Esophagus squamous epithelium (tissue), 5 donors: ENCODE measurements around the gene TNS1. TPM values are rescaled to one million over a fixed set of nuclear protein-coding genes. Genes with fewer than 3 reads are reported as not detected.

Source experiments
- DNase-seq: peaks from one replicate; lab custom pipeline; 2025; lab: John Stamatoyannopoulos, UW
- H3K27ac ChIP-seq, 4 donors: fragments of 200-600 bp; sonication (generic); one replicate each; pipeline ENCODE4 v1.5.1; 2016 to 2019; ENCODE audit warnings: mild to moderate bottlenecking in 1 of 4
- H3K27me3 ChIP-seq, 4 donors: fragments of 200-600 bp; sonication (generic); 1 replicate in 3 of 4; 2 replicates in 1 of 4; pipeline versions ENCODE4 v1.5.1 to v1.6.0; 2017 to 2021; ENCODE audit warnings: antibody characterized with exemption in 1 of 4
- H3K36me3 ChIP-seq, 3 donors: fragments of 200-600 bp; sonication (generic); one replicate each; pipeline ENCODE4 v1.5.1; 2016 to 2019
- H3K4me1 ChIP-seq, 3 donors: fragments of 200-600 bp; sonication (generic); one replicate each; pipeline ENCODE4 v1.5.1; 2017 to 2019
- H3K4me3 ChIP-seq, 4 donors: fragments of 200-600 bp; sonication (generic); 1 replicate in 3 of 4; 2 replicates in 1 of 4; pipeline ENCODE4 v1.5.1; 2016 to 2019; ENCODE audit warnings: mild to moderate bottlenecking in 2 of 4, moderate library complexity in 1 of 4
- H3K9me3 ChIP-seq, 3 donors: fragments of 200-600 bp; sonication (generic); one replicate each; pipeline ENCODE4 v1.5.1; 2016 to 2019
- POLR2A ChIP-seq, 4 donors: fragments of 450-650 bp; IDR thresholded peaks; one replicate each; pipeline ENCODE4 v1.6.1; 2017; ENCODE audit warnings: antibody characterized with exemption in 4 of 4, mild to moderate bottlenecking in 4 of 4, moderate library complexity in 3 of 4
- WGBS, 2 donors: methylation state at CpG; one replicate each; pipeline ENCODE4 v1.1.5; 2018; 5-methylcytosine and 5-hydroxymethylcytosine counted together
- intact Hi-C: fragments of 100-400 bp; cut with DNase I; formaldehyde crosslinking; loops from one replicate; pipeline ENCODE4 v1.15.0; 2022
- total RNA-seq, 4 donors: library from RNA; depleted of rRNA; stranded (reverse); fragments of >200 nt; gene quantifications; one replicate each; pipeline ENCODE4 v1.1.0, GENCODE V29; 2016
- TF ChIP-seq, protein P1 (sequence below), 6 experiments: fragments of 450-650 bp in 4 of 6; fragments of 200-600 bp in 2 of 6; sonication (generic) in 2 of 6; IDR thresholded peaks; one replicate each; pipeline ENCODE4 v1.5.1; 2016 to 2019; ENCODE audit warnings: antibody characterized with exemption in 6 of 6, mild to moderate bottlenecking in 4 of 6, moderate library complexity in 4 of 6
- donor health status: DM: yes; HTN: yes; CAD: no.

TNS1 gene
- total RNA-seq, 4 donors from 2014 or later = 34.7 to 201 (median 59.2) TPM

DNA sequence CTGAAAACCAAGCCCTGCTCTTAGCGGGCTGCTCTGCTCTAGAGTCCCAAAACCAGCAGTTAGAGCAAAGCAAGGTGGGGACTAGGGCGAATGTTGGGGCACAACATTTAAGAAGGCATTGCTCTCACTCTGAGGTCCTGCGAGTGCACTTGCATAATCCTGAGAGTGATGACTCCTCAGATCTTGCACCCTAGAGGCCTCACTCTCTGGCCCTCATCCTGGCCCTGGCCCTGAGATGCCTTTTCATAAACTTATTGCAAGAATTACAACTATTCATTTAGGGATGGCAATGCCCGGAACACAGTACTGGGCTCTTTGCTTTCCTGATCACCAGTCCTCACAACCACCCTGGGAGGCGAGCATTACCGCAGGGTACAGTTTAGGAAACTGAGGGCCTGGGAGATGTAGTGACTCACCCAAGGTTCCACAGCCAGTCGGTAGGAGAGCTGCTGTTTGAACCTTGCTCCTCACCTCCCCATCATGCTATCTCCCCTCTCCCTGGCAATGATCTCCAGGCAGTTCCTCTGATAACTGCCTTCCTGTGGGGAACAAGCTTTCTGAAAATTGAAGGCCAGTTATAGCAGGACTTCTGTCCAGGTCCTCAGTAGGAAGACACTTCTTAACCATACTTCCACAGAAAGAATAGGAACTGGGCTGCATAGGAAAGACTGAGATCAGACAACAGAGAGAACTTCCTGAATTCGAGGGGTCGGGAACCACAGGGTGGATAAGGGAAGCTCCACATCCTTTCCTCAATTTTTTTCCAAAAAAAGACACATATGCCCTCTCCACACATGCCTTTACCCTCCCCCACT lies 91.3 kb downstream of the TNS1 start:
- Histone ChIP-seq H3K27ac (peak overlapping the region; percentile 72 to 95 (median 92)), H3K36me3 (peaks cover 0 to 10% (median 6%) of the 10 kb centered on the region in 3 donors), H3K9me3 (no peaks in the 10 kb centered on the region), H3K27me3 (no peaks in the 10 kb centered on the region), H3K4me1 (peaks cover 34 to 100% (median 93%) of the 10 kb centered on the region in 3 donors), H3K4me3 (peak overlapping the region in 1 of 4 donors; percentile 29)
- no peak for DNase-seq
- 48 to 51% methylated on average over 5 to 7 of the region's 9 CpGs for WGBS, 2 donors
- TF ChIP-seq, protein P1, sequence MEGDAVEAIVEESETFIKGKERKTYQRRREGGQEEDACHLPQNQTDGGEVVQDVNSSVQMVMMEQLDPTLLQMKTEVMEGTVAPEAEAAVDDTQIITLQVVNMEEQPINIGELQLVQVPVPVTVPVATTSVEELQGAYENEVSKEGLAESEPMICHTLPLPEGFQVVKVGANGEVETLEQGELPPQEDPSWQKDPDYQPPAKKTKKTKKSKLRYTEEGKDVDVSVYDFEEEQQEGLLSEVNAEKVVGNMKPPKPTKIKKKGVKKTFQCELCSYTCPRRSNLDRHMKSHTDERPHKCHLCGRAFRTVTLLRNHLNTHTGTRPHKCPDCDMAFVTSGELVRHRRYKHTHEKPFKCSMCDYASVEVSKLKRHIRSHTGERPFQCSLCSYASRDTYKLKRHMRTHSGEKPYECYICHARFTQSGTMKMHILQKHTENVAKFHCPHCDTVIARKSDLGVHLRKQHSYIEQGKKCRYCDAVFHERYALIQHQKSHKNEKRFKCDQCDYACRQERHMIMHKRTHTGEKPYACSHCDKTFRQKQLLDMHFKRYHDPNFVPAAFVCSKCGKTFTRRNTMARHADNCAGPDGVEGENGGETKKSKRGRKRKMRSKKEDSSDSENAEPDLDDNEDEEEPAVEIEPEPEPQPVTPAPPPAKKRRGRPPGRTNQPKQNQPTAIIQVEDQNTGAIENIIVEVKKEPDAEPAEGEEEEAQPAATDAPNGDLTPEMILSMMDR (IDR thresholded peaks at IDR 0.05) = no peak
- no peak for TF ChIP-seq POLR2A (IDR thresholded peaks at IDR 0.05)
- intact Hi-C loops = no loop called here

DNA sequence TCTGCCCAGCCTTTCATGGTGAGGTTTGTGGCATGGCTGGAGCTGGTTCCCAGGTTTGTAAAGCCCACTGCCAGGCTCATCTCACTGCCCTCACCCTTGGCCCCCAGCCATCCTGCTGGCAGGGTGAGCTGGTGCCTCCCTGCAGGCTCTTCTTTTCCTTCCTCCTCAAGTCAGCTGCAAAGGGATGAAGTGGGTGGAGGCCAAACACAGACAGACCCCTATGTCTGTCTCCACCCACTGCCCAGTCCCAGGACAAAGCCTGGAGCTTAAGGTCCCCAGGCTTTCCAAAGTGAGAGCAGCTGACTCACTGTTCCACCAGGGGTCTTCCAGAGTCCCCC lies 92.0 kb downstream of the TNS1 start:
- intact Hi-C loops = no loop called here
- Histone ChIP-seq H3K4me3 (no peak overlapping the region), H3K27ac (peak overlapping the region; percentile 72 to 95 (median 92)), H3K27me3 (no peaks in the 10 kb centered on the region), H3K4me1 (peaks cover 38 to 100% (median 94%) of the 10 kb centered on the region in 3 donors), H3K36me3 (peaks cover 0 to 6% (median 4%) of the 10 kb centered on the region in 3 donors), H3K9me3 (no peaks in the 10 kb centered on the region)
- DNase-seq = no peak
- no peak for TF ChIP-seq POLR2A (IDR thresholded peaks at IDR 0.05)
- TF ChIP-seq, protein P1 (IDR thresholded peaks at IDR 0.05) = no peak

DNA sequence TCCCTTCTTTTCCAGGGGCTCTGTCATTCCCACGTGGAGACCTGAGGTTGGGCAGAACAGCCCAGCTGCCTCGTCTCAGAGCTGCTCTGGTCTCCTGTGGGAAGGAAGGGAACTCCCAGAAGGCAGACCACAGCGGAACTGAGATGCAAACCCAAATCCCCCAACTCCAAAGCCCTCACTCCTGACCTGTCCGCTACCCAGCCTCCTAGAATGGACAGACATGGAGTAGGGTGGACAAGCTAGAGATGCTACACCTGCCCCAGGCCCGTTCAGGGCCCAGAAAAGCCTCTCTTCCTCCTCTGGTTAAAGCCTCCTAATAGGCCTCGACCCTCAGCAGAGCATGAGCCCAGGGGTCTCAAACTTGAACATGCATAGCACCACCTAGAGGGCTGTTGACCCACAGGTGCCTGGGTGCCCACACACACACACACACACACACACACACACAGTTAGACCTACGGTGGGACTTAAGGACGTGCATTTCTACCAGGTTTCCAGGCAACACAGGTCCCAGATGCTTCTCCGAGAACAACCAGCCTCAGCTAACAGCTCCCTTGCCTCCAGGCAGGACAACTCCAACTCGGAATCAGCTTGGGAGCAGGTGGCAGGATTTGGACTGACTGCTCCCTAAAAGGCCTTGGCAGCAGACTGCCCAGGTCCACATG lies 93.5 kb downstream of the TNS1 start:
- peak overlapping the region; percentile 59 to 95 (median 92) for H3K27ac ChIP-seq
- peaks cover 51 to 100% (median 96%) of the 10 kb centered on the region in 3 donors for H3K4me1 ChIP-seq
- H3K9me3 ChIP-seq = no peaks in the 10 kb centered on the region
- TF ChIP-seq, protein P1 (IDR thresholded peaks at IDR 0.05) = no peak
- TF ChIP-seq POLR2A (IDR thresholded peaks at IDR 0.05) = no peak
- H3K4me3 ChIP-seq = no peak overlapping the region
- intact Hi-C loops = no loop called here
- H3K36me3 ChIP-seq = no peaks in the 10 kb centered on the region
- DNase-seq = no peak
- H3K27me3 ChIP-seq = no peaks in the 10 kb centered on the region
- WGBS, 2 donors = 33 to 57% methylated on average over 1 to 4 of the region's 10 CpGs

DNA sequence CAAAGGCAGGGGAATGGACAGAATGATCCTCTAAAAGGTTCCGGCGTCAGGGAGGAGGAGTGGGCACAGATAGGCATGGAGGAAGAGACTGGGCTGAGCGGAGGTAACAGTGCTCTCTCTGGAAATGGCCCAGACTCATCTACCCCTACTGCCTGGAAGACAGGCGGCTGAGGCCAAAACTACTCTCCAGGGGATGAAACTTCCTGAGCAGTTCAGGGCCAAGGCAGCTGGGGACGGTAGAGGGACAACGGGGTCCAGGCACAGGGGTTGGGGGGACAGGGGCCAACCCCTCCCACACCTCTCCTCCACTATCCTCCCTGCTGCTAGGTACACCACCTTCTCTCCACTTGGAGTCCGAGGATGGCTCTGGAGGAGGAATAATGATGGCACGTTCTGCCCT lies 94.3 kb downstream of the TNS1 start:
- DNase-seq = no peak
- Histone ChIP-seq H3K27ac (peak overlapping the region; percentile 59 to 95 (median 92)), H3K36me3 (no peaks in the 10 kb centered on the region), H3K4me3 (no peak overlapping the region), H3K27me3 (no peaks in the 10 kb centered on the region), H3K9me3 (no peaks in the 10 kb centered on the region), H3K4me1 (peaks cover 51 to 100% (median 96%) of the 10 kb centered on the region in 3 donors)
- intact Hi-C loops = no loop called here
- no peak for TF ChIP-seq POLR2A (IDR thresholded peaks at IDR 0.05)
- TF ChIP-seq, protein P1 (IDR thresholded peaks at IDR 0.05) = no peak
- 46 to 70% methylated on average over 2 to 3 of the region's 8 CpGs for WGBS, 2 donors

DNA sequence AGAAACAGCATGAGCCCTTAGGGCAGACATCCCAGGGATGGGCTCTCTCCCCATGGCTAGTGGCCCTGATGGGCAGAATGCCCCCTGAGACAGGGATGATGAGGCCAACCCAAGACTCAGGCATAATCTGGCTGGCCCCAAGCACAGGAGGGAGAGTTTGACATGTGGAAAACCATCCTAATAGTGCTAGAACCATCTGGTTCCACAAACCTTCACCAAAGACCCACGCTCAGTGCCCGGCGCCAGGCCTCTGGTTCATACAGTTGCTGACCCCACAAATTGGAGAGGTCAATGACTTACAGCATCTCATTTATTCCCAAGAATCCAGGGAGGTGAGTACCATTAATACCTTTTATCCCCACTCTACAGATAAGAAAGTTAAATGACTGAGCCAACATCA lies 95.5 kb downstream of the TNS1 start:
- peak overlapping the region; percentile 63 to 95 (median 92) for H3K27ac ChIP-seq
- WGBS, 2 donors = 80 to 92% methylated on average over 3 of the region's 3 CpGs
- intact Hi-C loops = no loop called here
- H3K9me3 ChIP-seq = no peaks in the 10 kb centered on the region
- H3K4me3 ChIP-seq = no peak overlapping the region
- no peaks in the 10 kb centered on the region for H3K27me3 ChIP-seq
- DNase-seq = no peak
- no peak for TF ChIP-seq POLR2A (IDR thresholded peaks at IDR 0.05)
- TF ChIP-seq, protein P1 (IDR thresholded peaks at IDR 0.05) = no peak
- H3K36me3 ChIP-seq = no peaks in the 10 kb centered on the region
- H3K4me1 ChIP-seq = peaks cover 64 to 100% (median 96%) of the 10 kb centered on the region in 3 donors
